22Rv1 (cell line): ENCODE measurements around the gene NPC1L1.

Experiments used
- ZFX ChIP-seq: fragments of 450-650 bp; IDR thresholded peaks from 2 replicates; pipeline ENCODE4 v1.6.1; 2017; ENCODE audit warnings: antibody characterized with exemption, borderline replicate concordance
- TF ChIP-seq, protein P1 (sequence below): fragments of 450-650 bp; IDR thresholded peaks from 2 replicates; pipeline ENCODE4 v1.5.1; 2017; ENCODE audit warnings: mild to moderate bottlenecking

DNA sequence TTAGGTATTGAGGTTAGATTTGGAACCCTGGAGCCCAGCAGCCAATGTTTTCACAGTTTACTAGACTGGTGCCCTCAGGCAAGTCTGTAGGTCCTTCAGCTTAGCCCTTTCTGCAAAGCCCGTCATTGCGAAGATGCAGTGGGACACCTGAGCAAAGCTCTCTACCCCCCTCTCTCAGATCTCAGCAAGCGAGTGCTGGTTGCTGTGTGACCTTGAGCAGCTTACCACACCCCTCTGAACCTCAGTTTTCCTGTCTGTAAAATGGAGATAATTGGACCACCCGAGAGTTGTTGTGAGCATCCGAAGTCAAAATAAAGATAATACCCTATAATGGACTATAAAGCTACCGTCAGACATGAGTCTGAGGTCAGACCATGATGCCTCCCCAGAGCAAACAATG lies 3.7 kb downstream of the NPC1L1 start:
- TF ChIP-seq, protein P1, sequence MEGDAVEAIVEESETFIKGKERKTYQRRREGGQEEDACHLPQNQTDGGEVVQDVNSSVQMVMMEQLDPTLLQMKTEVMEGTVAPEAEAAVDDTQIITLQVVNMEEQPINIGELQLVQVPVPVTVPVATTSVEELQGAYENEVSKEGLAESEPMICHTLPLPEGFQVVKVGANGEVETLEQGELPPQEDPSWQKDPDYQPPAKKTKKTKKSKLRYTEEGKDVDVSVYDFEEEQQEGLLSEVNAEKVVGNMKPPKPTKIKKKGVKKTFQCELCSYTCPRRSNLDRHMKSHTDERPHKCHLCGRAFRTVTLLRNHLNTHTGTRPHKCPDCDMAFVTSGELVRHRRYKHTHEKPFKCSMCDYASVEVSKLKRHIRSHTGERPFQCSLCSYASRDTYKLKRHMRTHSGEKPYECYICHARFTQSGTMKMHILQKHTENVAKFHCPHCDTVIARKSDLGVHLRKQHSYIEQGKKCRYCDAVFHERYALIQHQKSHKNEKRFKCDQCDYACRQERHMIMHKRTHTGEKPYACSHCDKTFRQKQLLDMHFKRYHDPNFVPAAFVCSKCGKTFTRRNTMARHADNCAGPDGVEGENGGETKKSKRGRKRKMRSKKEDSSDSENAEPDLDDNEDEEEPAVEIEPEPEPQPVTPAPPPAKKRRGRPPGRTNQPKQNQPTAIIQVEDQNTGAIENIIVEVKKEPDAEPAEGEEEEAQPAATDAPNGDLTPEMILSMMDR: no peak
- no peak for TF ChIP-seq ZFX
